Trophoblast cell (in vitro differentiated cells and primary cell): ENCODE measurements around the gene IFNAR1.

Source experiments
- DNase-seq, 2 donors: peaks; one replicate each; pipeline ENCODE4 v3.0.0-alpha.2; 2016
- H2AFZ ChIP-seq: 2 replicates; pipeline ENCODE4 v1.6.1; 2013; ENCODE audit warnings: low read length, moderate library complexity, mild to moderate bottlenecking; ENCODE audit not compliant: insufficient read depth, poor library complexity
- H2AK5ac ChIP-seq: 2 replicates; pipeline ENCODE4 v1.6.1; 2013; ENCODE audit warnings: mild to moderate bottlenecking, low read length
- H2BK120ac ChIP-seq: 2 replicates; pipeline ENCODE4 v1.6.1; 2013; ENCODE audit warnings: low read length, mild to moderate bottlenecking, moderate library complexity; ENCODE audit not compliant: insufficient read depth, poor library complexity
- H2BK12ac ChIP-seq: 2 replicates; pipeline ENCODE4 v1.6.1; 2013; ENCODE audit warnings: mild to moderate bottlenecking, low read length, moderate library complexity
- H2BK5ac ChIP-seq: 2 replicates; pipeline ENCODE4 v1.6.1; 2013; ENCODE audit warnings: low read length, low read depth, moderate library complexity, mild to moderate bottlenecking; ENCODE audit not compliant: poor library complexity
- H3K14ac ChIP-seq: 2 replicates; pipeline ENCODE4 v1.6.1; 2013; ENCODE audit warnings: mild to moderate bottlenecking, low read length
- H3K18ac ChIP-seq: 2 replicates; pipeline ENCODE4 v1.6.1; 2013; ENCODE audit warnings: mild to moderate bottlenecking, low read length
- H3K23ac ChIP-seq: 2 replicates; pipeline ENCODE4 v1.6.1; 2013; ENCODE audit warnings: low read length
- H3K27ac ChIP-seq: 2 replicates; pipeline ENCODE4 v1.5.1; 2013; ENCODE audit warnings: low read depth, mild to moderate bottlenecking, inconsistent platforms, low read length, moderate library complexity
- H3K27me3 ChIP-seq: 2 replicates; pipeline ENCODE4 v1.6.1; 2013; ENCODE audit warnings: inconsistent platforms, mild to moderate bottlenecking, low read length, moderate library complexity; ENCODE audit not compliant: insufficient read depth
- H3K36me3 ChIP-seq, 2 experiments: 1 replicate in 1 of 2; 2 replicates in 1 of 2; pipeline ENCODE4 v1.6.1; 2013; ENCODE audit warnings: low read length in 2 of 2, mild to moderate bottlenecking in 2 of 2, moderate library complexity in 1 of 2; ENCODE audit not compliant: insufficient read depth in 2 of 2, control insufficient read depth in 1 of 2
- H3K4ac ChIP-seq: 2 replicates; pipeline ENCODE4 v1.6.1; 2013; ENCODE audit warnings: low read depth, mild to moderate bottlenecking, low read length, moderate library complexity
- H3K4me1 ChIP-seq, 2 experiments: 1 replicate in 1 of 2; 2 replicates in 1 of 2; pipeline ENCODE4 v1.6.1; 2013; ENCODE audit warnings: low read length in 2 of 2, mild to moderate bottlenecking in 2 of 2, moderate library complexity in 1 of 2; ENCODE audit not compliant: insufficient read depth in 2 of 2, control insufficient read depth in 1 of 2
- H3K4me2 ChIP-seq: 2 replicates; pipeline ENCODE4 v1.6.1; 2013; ENCODE audit warnings: inconsistent platforms, mild to moderate bottlenecking, low read length, moderate library complexity
- H3K4me3 ChIP-seq: 2 replicates; pipeline ENCODE4 v1.5.1; 2013; ENCODE audit warnings: mild to moderate bottlenecking, low read depth, low read length, inconsistent platforms
- H3K79me1 ChIP-seq: one replicate; pipeline ENCODE4 v1.6.1; 2013; ENCODE audit warnings: low read length
- H3K79me2 ChIP-seq: 2 replicates; pipeline ENCODE4 v1.6.1; 2013; ENCODE audit warnings: low read length, mild to moderate bottlenecking; ENCODE audit not compliant: control insufficient read depth, insufficient read depth, poor library complexity
- H3K9ac ChIP-seq: 2 replicates; pipeline ENCODE4 v1.6.1; 2013; ENCODE audit warnings: mild to moderate bottlenecking, low read length
- H3K9me3 ChIP-seq: 2 replicates; pipeline ENCODE4 v1.6.1; 2013; ENCODE audit warnings: low read depth, mild to moderate bottlenecking, control low read depth, inconsistent platforms, low read length; ENCODE audit not compliant: insufficient read depth
- H4K12ac ChIP-seq: 2 replicates; pipeline ENCODE4 v1.6.1; 2013; ENCODE audit warnings: low read depth, mild to moderate bottlenecking, low read length, moderate library complexity
- H4K8ac ChIP-seq: 2 replicates; pipeline ENCODE4 v1.6.1; 2013; ENCODE audit warnings: low read depth, mild to moderate bottlenecking, low read length, moderate library complexity
- H4K91ac ChIP-seq: one replicate; pipeline ENCODE4 v1.6.1; 2013; ENCODE audit warnings: low read depth, mild to moderate bottlenecking, low read length, moderate library complexity
- WGBS: extraction: QIAGEN DNeasy Blood & Tissue Kit; methylation state at CpG from one replicate; pipeline ENCODE4 v1.1.7; 2013; ENCODE audit warnings: missing lambda C conversion rate; ENCODE audit not compliant: insufficient read length, insufficient coverage; ENCODE audit errors: extremely low coverage; 5-methylcytosine and 5-hydroxymethylcytosine counted together

The IFNAR1 gene

DNA sequence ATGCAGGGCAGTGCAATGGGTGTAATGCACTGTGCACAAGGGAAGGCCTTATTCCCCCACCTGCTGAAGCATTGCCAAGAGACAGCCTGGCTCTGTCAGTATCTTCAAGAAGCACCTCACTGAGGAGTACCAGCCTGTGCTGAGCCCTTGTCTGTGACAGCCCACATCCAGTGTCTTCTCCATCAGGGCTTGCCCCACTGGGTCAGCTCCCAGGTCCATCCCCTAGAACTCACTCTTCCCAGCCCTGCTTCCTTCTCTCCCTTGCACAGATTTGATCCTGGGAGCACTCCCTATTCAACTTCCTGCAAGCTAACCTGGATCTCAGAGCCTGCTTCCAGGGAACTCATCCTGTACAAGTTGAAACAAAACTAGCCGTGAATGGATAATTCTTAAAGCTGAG, 44.8 kb downstream of the IFNAR1 start:
- Histone ChIP-seq H3K23ac (no peak overlapping the region), H2AK5ac (no peak overlapping the region), H3K4me1 (no peaks in the 10 kb centered on the region), H3K9me3 (peaks cover 17% of the 10 kb centered on the region), H3K27me3 (no peaks in the 10 kb centered on the region), H2BK120ac (no peak overlapping the region), H3K4ac (no peak overlapping the region), H3K79me1 (no peaks in the 10 kb centered on the region), H3K14ac (no peak overlapping the region), H3K4me2 (no peak overlapping the region), H3K36me3 (peaks cover 0 to 1% of the 10 kb centered on the region in 2 experiments), H3K27ac (no peak overlapping the region), H4K12ac (no peak overlapping the region), H3K18ac (no peak overlapping the region), H4K8ac (no peak overlapping the region), H2BK5ac (no peak overlapping the region), H3K79me2 (no peaks in the 10 kb centered on the region), H3K9ac (no peak overlapping the region), H2AFZ (no peak overlapping the region), H2BK12ac (no peak overlapping the region), H3K4me3 (no peak overlapping the region), H4K91ac (no peak overlapping the region)
- no CpG with 5 or more reads among the region's 1 CpG for WGBS
- no peak for DNase-seq

DNA sequence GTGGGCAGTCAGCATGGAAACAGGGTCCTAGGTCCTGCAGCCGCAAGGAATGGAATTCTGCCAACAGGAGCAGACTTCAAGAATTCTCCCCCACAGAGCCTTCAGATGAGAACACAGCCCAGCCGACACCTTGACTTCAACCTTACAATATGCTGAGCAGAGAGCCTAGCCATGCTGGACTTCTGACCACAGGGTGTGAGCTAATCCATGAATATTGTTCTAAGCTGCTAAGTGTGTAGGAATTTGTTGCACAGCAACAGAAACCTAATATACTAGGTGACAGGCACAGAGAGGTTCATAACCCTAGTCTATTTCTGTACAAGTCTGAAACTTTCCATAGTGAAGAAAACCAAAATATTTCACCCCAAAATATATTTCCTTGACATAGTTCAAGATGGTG, 45.5 kb downstream of the IFNAR1 start:
- H3K4me2 ChIP-seq = no peak overlapping the region
- H3K9me3 ChIP-seq = peaks cover 17% of the 10 kb centered on the region
- no peak for DNase-seq
- H3K79me2 ChIP-seq = no peaks in the 10 kb centered on the region
- H3K4me1 ChIP-seq = no peaks in the 10 kb centered on the region
- H3K9ac ChIP-seq = no peak overlapping the region
- no peaks in the 10 kb centered on the region for H3K27me3 ChIP-seq
- H3K14ac ChIP-seq = no peak overlapping the region
- H4K12ac ChIP-seq = no peak overlapping the region
- no peak overlapping the region for H2BK120ac ChIP-seq
- H2AFZ ChIP-seq = no peak overlapping the region
- no peak overlapping the region for H2BK12ac ChIP-seq
- H2AK5ac ChIP-seq = no peak overlapping the region
- no peak overlapping the region for H3K27ac ChIP-seq
- H3K23ac ChIP-seq = no peak overlapping the region
- no peak overlapping the region for H3K4me3 ChIP-seq
- no peak overlapping the region for H4K8ac ChIP-seq
- H2BK5ac ChIP-seq = no peak overlapping the region
- no peak overlapping the region for H4K91ac ChIP-seq
- no peak overlapping the region for H3K18ac ChIP-seq
- no peak overlapping the region for H3K4ac ChIP-seq
- H3K36me3 ChIP-seq = peaks cover 0 to 1% of the 10 kb centered on the region in 2 experiments
- H3K79me1 ChIP-seq = no peaks in the 10 kb centered on the region
- WGBS = no CpG with 5 or more reads among the region's 2 CpGs

DNA sequence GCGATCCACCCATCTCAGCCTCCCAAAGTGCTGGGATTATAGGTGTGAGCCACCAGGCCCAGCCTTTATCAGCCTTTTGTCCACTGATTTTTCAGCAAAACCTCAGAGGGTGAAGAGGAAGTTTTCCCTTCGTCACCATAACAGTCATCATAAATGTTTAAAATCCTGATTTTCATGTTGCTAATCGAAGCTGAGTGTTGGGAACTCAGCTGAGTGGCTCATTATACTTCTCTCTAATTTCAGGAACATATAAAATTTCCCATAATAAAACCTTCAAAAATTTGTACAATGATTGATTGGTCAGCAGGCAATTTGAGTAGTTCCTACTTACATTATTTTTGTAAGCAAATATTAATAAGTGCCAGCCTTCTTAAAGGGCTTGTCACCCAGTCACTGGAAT, 46.6 kb downstream of the IFNAR1 start:
- no peak overlapping the region for H4K8ac ChIP-seq
- no peak overlapping the region for H3K18ac ChIP-seq
- H3K14ac ChIP-seq = no peak overlapping the region
- no peak overlapping the region for H4K91ac ChIP-seq
- H3K27me3 ChIP-seq = no peaks in the 10 kb centered on the region
- H2AFZ ChIP-seq = no peak overlapping the region
- no peak overlapping the region for H3K4ac ChIP-seq
- H3K9me3 ChIP-seq = peaks cover 15% of the 10 kb centered on the region
- H2BK120ac ChIP-seq = no peak overlapping the region
- no CpG with 5 or more reads among the region's 3 CpGs for WGBS
- no peak overlapping the region for H3K23ac ChIP-seq
- H3K79me1 ChIP-seq = no peaks in the 10 kb centered on the region
- no peak overlapping the region for H2AK5ac ChIP-seq
- H3K4me1 ChIP-seq = no peaks in the 10 kb centered on the region
- no peak for DNase-seq
- no peaks in the 10 kb centered on the region for H3K79me2 ChIP-seq
- H3K9ac ChIP-seq = no peak overlapping the region
- H3K4me3 ChIP-seq = no peak overlapping the region
- H2BK5ac ChIP-seq = no peak overlapping the region
- no peak overlapping the region for H3K27ac ChIP-seq
- no peak overlapping the region for H3K4me2 ChIP-seq
- no peak overlapping the region for H2BK12ac ChIP-seq
- no peak overlapping the region for H4K12ac ChIP-seq
- H3K36me3 ChIP-seq = peaks cover 0 to 1% of the 10 kb centered on the region in 2 experiments

DNA sequence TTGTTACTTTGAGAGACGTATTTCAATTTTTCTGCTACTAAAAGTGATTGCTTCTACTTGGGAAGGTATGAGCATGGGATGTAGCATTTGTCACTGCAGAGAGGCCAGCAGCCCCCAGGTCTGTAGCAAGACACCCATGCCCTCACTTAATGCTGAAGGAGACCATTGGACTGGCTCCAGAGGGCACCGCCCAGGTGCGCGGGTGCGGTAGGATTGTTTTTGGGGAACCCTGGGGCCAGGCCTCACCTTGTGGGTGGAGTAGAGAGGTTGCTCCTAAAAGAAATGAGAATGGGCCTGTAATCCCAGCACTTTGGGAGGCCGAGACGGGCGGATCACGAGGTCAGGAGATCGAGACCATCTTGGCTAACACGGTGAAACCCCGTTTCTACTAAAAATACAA, 47.8 kb downstream of the IFNAR1 start:
- H4K12ac ChIP-seq = no peak overlapping the region
- no peak overlapping the region for H3K23ac ChIP-seq
- no peak overlapping the region for H2AK5ac ChIP-seq
- H3K4ac ChIP-seq = no peak overlapping the region
- H3K18ac ChIP-seq = no peak overlapping the region
- DNase-seq = no peak
- H3K9me3 ChIP-seq = peaks cover 10% of the 10 kb centered on the region
- H3K14ac ChIP-seq = no peak overlapping the region
- no peak overlapping the region for H3K27ac ChIP-seq
- no peak overlapping the region for H2AFZ ChIP-seq
- H3K79me2 ChIP-seq = no peaks in the 10 kb centered on the region
- peaks cover 0 to 1% of the 10 kb centered on the region in 2 experiments for H3K36me3 ChIP-seq
- no peak overlapping the region for H2BK120ac ChIP-seq
- no peak overlapping the region for H4K91ac ChIP-seq
- H3K4me1 ChIP-seq = peaks cover 0 to 2% of the 10 kb centered on the region in 2 experiments
- no CpG with 5 or more reads among the region's 12 CpGs for WGBS
- H3K27me3 ChIP-seq = no peaks in the 10 kb centered on the region
- no peak overlapping the region for H3K4me2 ChIP-seq
- no peak overlapping the region for H3K9ac ChIP-seq
- no peak overlapping the region for H4K8ac ChIP-seq
- no peak overlapping the region for H3K4me3 ChIP-seq
- H3K79me1 ChIP-seq = no peaks in the 10 kb centered on the region
- H2BK5ac ChIP-seq = no peak overlapping the region
- no peak overlapping the region for H2BK12ac ChIP-seq
